H7 (cell line): ENCODE data around the gene DUT. TPM values are rescaled to one million over a fixed set of nuclear protein-coding genes. Genes with fewer than 3 reads are reported as not detected.
"Not testable (repeated sequence)": the region's sequence is repeated elsewhere in the genome, so short reads cannot be mapped to it uniquely, and the experiment has no call there.

ENCODE experiments used
- DNase-seq: peaks from one replicate; pipeline ENCODE4 v3.0.0; 2012
- H3K27me3 ChIP-seq: 2 replicates; pipeline ENCODE4 v1.6.0; 2011; ENCODE audit warnings: mild to moderate bottlenecking, low read length; ENCODE audit not compliant: control insufficient read depth, insufficient read depth
- H3K36me3 ChIP-seq: replicated peaks from 2 replicates; pipeline ENCODE4 v1.5.1; 2011; ENCODE audit warnings: low read length; ENCODE audit not compliant: control insufficient read depth, insufficient read depth
- H3K4me3 ChIP-seq: 2 replicates; pipeline ENCODE4 v1.5.1; 2011; ENCODE audit warnings: low read depth, mild to moderate bottlenecking, control low read depth, low read length, moderate library complexity; ENCODE audit not compliant: insufficient read depth
- total RNA-seq: library from RNA; depleted of rRNA; stranded (reverse); fragments of >200 nt; shearing (Covaris generic); gene quantifications from 2 replicates; pipeline ENCODE4 v1.2.3, GENCODE V29; 2014

DUT gene
- total RNA-seq, 1 experiment from 2014 or later = 75.5 TPM

DNA sequence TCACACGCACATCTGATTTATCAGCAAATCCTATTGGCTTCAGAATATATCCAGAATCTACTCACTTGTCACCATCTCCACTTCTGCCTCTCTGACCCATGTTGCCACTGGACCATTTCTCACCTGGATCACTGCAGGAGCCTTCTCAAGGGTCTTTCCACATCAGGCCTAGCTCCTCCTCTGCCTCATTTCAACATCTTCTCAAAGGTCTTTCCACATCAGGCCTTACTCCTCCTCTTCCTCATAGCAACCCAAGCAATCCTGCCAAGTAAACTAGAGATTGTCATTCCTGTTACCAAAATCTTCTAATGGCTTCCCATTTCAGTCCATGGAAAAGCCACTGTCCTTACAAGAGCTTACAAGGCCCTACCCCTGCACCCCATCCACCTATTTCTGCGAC lies 18.0 kb upstream of the DUT start:
- no peak for DNase-seq
- no peaks in the 10 kb centered on the region for H3K27me3 ChIP-seq
- no peaks in the 10 kb centered on the region for H3K36me3 ChIP-seq
- no peak overlapping the region for H3K4me3 ChIP-seq

DNA sequence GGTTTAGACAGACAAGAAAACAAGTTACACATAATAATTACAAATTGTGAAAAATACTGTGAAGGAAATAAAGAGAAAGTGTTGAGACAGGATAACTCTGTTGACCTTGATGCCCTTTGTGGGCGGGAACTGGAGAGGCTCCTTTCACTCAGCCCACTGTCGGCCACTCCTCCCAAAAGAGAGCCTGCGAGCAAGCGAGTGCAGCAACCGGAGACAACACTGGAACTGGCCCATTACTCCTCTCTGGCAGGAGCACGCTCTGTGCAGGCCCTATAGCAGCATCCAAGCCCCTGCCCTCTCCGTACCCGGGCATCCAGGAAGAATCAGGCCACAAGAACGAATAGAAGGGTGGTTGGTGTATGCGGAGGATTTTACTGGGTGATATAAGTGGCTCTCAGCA lies 16.2 kb upstream of the DUT start:
- Histone ChIP-seq H3K4me3 (no peak overlapping the region), H3K27me3 (no peaks in the 10 kb centered on the region), H3K36me3 (no peaks in the 10 kb centered on the region)
- DNase-seq = peak; percentile 22

DNA sequence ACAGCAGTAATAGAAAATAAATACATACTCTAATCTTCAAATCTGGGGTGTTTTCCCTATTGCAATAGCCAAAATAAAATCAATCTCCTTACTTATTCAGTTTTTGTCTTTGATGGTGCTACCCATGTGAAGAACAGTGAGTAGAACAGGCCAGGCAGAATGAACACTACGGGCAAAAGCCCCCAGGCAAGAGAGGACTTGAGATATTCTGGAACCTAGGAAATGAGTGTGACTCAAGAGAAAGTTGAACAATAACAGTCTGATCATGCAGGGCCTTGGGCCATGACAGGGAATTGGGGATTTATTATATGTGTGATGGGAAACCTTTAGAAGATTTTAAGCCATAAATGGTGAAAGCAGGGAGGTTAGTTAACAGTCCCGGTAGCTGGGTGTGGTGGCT lies 14.0 kb upstream of the DUT start:
- H3K27me3 ChIP-seq = no peaks in the 10 kb centered on the region
- H3K36me3 ChIP-seq = no peaks in the 10 kb centered on the region
- no peak for DNase-seq
- H3K4me3 ChIP-seq = no peak overlapping the region

DNA sequence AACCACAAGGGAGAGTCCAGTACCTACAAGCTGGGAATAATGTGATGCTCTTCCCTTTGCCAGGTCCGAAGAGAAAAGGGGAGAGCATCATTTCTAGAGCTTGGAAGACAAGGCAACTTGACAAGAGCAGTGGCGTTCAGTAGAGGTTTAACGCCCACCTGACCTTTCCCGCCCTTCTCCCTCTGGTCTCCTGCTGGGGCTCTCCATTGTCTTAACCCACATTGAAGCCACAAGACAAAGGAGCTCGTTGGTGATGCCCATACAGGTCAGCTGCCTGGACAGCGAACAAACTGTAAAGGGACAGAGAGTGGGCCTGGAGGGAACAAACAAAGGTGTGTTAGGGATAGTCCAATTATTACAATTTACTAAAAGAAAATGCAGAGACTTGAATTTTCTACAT lies 13.1 kb upstream of the DUT start:
- peak; percentile 52 for DNase-seq
- H3K27me3 ChIP-seq = no peaks in the 10 kb centered on the region
- H3K36me3 ChIP-seq = no peaks in the 10 kb centered on the region
- no peak overlapping the region for H3K4me3 ChIP-seq

GRCh38 chr15:48323294-48323693 lies 7.9 kb upstream of the DUT start:
- no peak for DNase-seq
- H3K36me3 ChIP-seq = no peaks in the 10 kb centered on the region
- H3K4me3 ChIP-seq = no peak overlapping the region
- no peaks in the 10 kb centered on the region for H3K27me3 ChIP-seq

DNA sequence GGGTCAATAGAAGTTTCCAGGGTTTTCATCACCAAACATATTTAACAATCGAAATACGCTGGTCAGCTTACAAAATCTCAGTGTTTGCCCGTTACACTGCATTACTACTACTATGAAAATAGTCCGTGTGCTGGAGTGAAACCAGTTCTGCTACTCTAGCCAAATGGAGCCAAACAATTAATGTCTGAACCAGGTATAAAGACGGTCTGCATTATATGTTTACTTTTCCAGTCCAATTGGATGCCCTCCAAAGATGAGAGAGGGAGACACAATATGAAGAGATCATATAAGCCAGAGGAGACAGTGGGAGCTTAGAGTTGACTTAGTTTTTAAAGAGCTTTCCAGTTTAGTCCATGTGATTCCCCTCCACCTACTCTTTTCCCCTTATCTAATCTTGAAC lies 6.3 kb upstream of the DUT start:
- Histone ChIP-seq H3K4me3 (no peak overlapping the region), H3K36me3 (no peaks in the 10 kb centered on the region), H3K27me3 (no peaks in the 10 kb centered on the region)
- DNase-seq = no peak

- Histone ChIP-seq H3K4me3 (no peak overlapping the region), H3K36me3 (no peaks in the 10 kb centered on the region), H3K27me3 (no peaks in the 10 kb centered on the region)
- no peak for DNase-seq
These were observed 5.8 kb upstream of the DUT start for GRCh38 chr15:48325400-48325799.

- not testable (repeated sequence) for H3K27me3 ChIP-seq, H3K36me3 ChIP-seq, DNase-seq, H3K4me3 ChIP-seq
These were observed 5.0 kb upstream of the DUT start for GRCh38 chr15:48326180-48326579.

DNA sequence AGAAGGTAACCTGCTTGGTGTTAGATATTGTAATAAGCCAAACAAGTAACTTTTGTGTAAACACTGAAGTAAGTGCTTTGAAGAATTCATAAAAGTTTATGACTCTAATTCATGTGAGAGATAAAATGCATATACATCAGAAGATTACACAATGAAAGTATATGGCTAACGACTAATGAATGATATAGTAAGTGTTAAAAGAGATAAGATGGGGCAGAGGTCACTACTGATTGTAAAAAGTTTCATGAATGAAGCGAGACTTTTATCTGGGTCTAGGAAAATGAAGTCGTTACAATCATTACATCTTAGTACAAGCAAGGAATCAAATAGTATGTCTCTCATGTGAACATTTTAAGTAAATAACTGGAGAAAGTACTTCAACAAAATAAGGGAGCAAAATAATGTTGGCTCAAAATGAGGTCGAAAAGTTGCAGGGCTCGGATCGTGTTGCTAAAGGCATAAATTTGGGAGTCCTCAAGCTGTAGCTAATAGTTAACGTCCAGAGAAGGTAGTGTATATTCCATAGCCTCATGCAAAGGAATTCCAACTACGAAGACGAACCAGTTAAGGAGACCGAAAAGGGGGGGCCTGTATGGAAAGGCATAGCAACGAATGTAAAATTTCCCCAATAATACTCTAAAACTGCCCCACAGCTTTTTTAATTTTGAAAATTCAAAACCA lies 984 bp upstream of the DUT start:
- peaks cover 5% of the 10 kb centered on the region for H3K36me3 ChIP-seq
- DNase-seq = no peak
- peak overlapping the region; percentile 85 for H3K4me3 ChIP-seq
- no peaks in the 10 kb centered on the region for H3K27me3 ChIP-seq

GRCh38 chr15:48331796-48332641 lies 790 bp downstream of the DUT start:
- DNase-seq = peak; percentile 89
- peaks cover 7% of the 10 kb centered on the region for H3K36me3 ChIP-seq
- no peaks in the 10 kb centered on the region for H3K27me3 ChIP-seq

DNA sequence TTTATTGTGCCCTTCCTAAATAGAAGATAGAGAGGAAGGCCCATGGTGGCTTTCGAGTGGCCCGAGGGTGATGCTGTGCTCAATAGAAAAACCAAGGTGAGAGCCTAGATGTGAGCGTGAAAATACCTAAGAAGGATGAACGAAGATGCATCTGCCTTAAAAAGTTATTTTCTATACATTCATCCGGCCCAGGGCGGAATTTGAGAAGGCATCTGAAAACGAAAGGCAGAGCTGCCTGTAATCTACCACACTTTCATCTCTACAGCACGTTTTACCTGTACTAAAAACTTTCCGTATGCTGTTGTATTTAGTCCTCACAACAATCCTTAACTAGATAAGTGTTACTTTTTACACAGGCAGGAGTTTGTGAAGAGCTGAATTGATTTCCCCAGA lies 1.4 kb downstream of the DUT start:
- Histone ChIP-seq H3K36me3 (peaks cover 8% of the 10 kb centered on the region), H3K27me3 (no peaks in the 10 kb centered on the region), H3K4me3 (peak overlapping the region; percentile 85)
- DNase-seq = no peak

More at GRCh38 chr15:48331796-48332641, 790 bp downstream of the DUT start:
- peak overlapping the region; percentile 85 for H3K4me3 ChIP-seq

DNA sequence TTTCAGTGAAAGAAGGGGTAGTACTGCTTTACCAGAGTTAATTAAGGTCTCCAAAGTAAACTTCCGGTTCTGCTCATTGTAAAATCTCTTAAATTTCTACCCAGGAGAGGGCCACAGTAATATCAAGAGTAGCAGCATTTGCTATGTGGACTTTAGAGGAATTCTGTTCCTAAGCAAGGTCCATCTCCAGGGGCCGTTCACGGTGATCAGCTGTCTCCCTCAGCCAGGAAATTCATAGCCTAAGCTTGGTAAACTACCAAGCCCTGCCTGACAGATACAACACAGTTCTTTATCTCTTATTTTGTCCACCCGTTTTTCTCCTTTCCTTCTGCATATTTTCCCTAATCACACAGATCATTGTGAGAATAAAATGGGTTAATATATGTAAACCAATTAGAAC lies 2.3 kb downstream of the DUT start:
- peak overlapping the region; percentile 15; the same call in 1 of the 2 replicates for H3K4me3 ChIP-seq
- no peaks in the 10 kb centered on the region for H3K27me3 ChIP-seq
- H3K36me3 ChIP-seq = peaks cover 12% of the 10 kb centered on the region
- DNase-seq = no peak

- H3K4me3 ChIP-seq = no peak overlapping the region
- DNase-seq = no peak
- no peaks in the 10 kb centered on the region for H3K27me3 ChIP-seq
- peaks cover 12% of the 10 kb centered on the region for H3K36me3 ChIP-seq
These were observed 3.0 kb downstream of the DUT start for GRCh38 chr15:48334260-48334659.

DNA sequence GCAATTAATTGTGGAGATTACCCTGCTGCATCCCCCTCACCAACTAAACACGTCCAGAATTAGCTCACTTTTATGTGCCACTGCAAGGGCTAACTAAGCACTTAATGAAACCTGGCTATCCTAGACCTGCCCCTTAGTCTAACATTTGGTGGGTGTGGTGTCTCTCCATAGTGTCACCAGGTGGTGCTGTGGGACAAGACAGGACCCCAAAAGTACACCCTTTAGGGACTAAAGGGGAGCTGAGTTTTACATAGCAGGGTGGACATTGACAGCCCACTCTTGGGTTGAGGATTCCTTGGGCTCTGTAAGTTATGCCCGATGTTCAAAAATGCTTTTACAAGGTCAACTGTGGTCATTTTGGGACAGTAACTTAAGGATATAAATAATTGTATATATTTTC lies 5.7 kb downstream of the DUT start:
- Histone ChIP-seq H3K4me3 (no peak overlapping the region), H3K27me3 (no peaks in the 10 kb centered on the region), H3K36me3 (peaks cover 16% of the 10 kb centered on the region)
- peak; percentile 54 for DNase-seq

DNA sequence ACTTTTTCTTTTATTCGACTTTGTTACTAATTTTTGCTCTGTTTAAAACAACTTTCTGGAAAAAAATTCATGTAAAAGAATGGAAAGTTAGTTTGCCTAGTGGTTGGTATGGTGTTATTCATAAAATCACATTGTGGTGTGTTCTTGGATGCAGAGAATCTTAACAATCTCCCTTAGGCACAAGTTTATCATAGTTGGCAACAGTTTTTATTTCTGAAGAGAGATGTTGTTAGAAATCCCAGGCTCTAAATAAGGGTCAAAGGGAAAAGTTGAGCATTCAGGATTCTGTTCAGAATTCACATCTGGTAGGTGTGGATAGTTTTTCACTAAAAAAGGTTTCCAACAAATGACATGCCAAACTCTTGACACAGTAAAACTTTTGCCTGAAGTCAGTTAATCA lies 6.4 kb downstream of the DUT start:
- Histone ChIP-seq H3K36me3 (peaks cover 16% of the 10 kb centered on the region), H3K27me3 (no peaks in the 10 kb centered on the region), H3K4me3 (no peak overlapping the region)
- no peak for DNase-seq
